Astrocyte (in vitro differentiated cells and primary cell): ENCODE data around the gene WDR47. TPM values are rescaled to one million over a fixed set of nuclear protein-coding genes. Genes with fewer than 3 reads are reported as not detected.
"Not testable (repeated sequence)": the region's sequence is repeated elsewhere in the genome, so short reads cannot be mapped to it uniquely, and the experiment has no call there.

ENCODE experiments used
- DNase-seq: peaks from one replicate; pipeline ENCODE4 v3.0.0-alpha.2; 2010; ENCODE audit warnings: low read depth
- FAIRE-seq: peaks from 2 replicates; lab custom pipeline; 2011; peaks lifted over from hg19 to GRCh38; lab: Jason Lieb, UNC
- H2AFZ ChIP-seq: 2 replicates; pipeline ENCODE4 v1.6.0; 2012; ENCODE audit warnings: low read depth, low read length, inconsistent platforms
- H3K27ac ChIP-seq: 2 replicates; pipeline ENCODE4 v1.5.1; 2011; ENCODE audit warnings: low read depth, low read length, inconsistent platforms
- H3K27me3 ChIP-seq: 2 replicates; pipeline ENCODE4 v1.6.0; 2011; ENCODE audit warnings: low read length, inconsistent platforms; ENCODE audit not compliant: insufficient read depth
- H3K36me3 ChIP-seq: 2 replicates; pipeline ENCODE4 v1.5.1; 2011; ENCODE audit warnings: low read length, inconsistent platforms; ENCODE audit not compliant: insufficient read depth
- H3K4me1 ChIP-seq: 2 replicates; pipeline ENCODE4 v1.5.1; 2011; ENCODE audit warnings: low read length, inconsistent platforms; ENCODE audit not compliant: insufficient read depth
- H3K4me2 ChIP-seq: 2 replicates; pipeline ENCODE4 v1.6.0; 2012; ENCODE audit warnings: low read length, inconsistent platforms
- H3K4me3 ChIP-seq: 2 replicates; pipeline ENCODE4 v1.5.1; 2011; ENCODE audit warnings: low read depth, mild to moderate bottlenecking, low read length, inconsistent platforms; ENCODE audit not compliant: insufficient read depth
- H3K79me2 ChIP-seq: 2 replicates; pipeline ENCODE4 v1.6.0; 2012; ENCODE audit warnings: mild to moderate bottlenecking, low read length, inconsistent platforms; ENCODE audit not compliant: insufficient read depth
- H3K9ac ChIP-seq: 2 replicates; pipeline ENCODE4 v1.6.0; 2012; ENCODE audit warnings: mild to moderate bottlenecking, low read length, inconsistent platforms
- H3K9me3 ChIP-seq: 2 replicates; pipeline ENCODE4 v1.5.1; 2012; ENCODE audit warnings: low read depth, mild to moderate bottlenecking, low read length, inconsistent platforms; ENCODE audit not compliant: insufficient read depth
- H4K20me1 ChIP-seq: 2 replicates; pipeline ENCODE4 v1.6.0; 2012; ENCODE audit warnings: low read length, inconsistent platforms; ENCODE audit not compliant: insufficient read depth
- H3K27ac Mint-ChIP-seq: one replicate; pipeline ENCODE4 v1.8.0; 2021; ENCODE audit warnings: mild to moderate bottlenecking, mixed read lengths; ENCODE audit not compliant: unreplicated experiment
- H3K27me3 Mint-ChIP-seq: one replicate; pipeline ENCODE4 v1.8.0; 2021; ENCODE audit warnings: low read depth, mixed read lengths; ENCODE audit not compliant: unreplicated experiment
- H3K36me3 Mint-ChIP-seq: one replicate; pipeline ENCODE4 v1.8.0; 2021; ENCODE audit warnings: low read depth, mixed read lengths; ENCODE audit not compliant: unreplicated experiment
- H3K4me1 Mint-ChIP-seq: one replicate; pipeline ENCODE4 v1.8.0; 2021; ENCODE audit warnings: low read depth, mixed read lengths; ENCODE audit not compliant: unreplicated experiment
- H3K4me3 Mint-ChIP-seq: one replicate; pipeline ENCODE4 v1.8.0; 2021; ENCODE audit warnings: mild to moderate bottlenecking, moderate library complexity, mixed read lengths; ENCODE audit not compliant: unreplicated experiment
- H3K9me3 Mint-ChIP-seq: one replicate; pipeline ENCODE4 v1.8.0; 2021; ENCODE audit warnings: mild to moderate bottlenecking, mixed read lengths; ENCODE audit not compliant: unreplicated experiment
- EZH2 ChIP-seq: IDR thresholded peaks from 2 replicates; pipeline ENCODE4 v1.6.1; 2012; ENCODE audit warnings: mild to moderate bottlenecking, low read length, inconsistent platforms; ENCODE audit not compliant: insufficient read depth
- total RNA-seq: library from RNA; stranded (reverse); gene quantifications from 2 replicates; pipeline ENCODE4 v1.2.1, GENCODE V29; 2021
- TF ChIP-seq, protein P1 (sequence below): IDR thresholded peaks from 2 replicates; pipeline ENCODE4 v1.5.1; 2011; ENCODE audit warnings: low read depth, mild to moderate bottlenecking, inconsistent platforms, low read length, moderate library complexity; ENCODE audit not compliant: insufficient read depth

The WDR47 gene
- total RNA-seq, 1 donor from 2014 or later: 34.2 TPM

DNA sequence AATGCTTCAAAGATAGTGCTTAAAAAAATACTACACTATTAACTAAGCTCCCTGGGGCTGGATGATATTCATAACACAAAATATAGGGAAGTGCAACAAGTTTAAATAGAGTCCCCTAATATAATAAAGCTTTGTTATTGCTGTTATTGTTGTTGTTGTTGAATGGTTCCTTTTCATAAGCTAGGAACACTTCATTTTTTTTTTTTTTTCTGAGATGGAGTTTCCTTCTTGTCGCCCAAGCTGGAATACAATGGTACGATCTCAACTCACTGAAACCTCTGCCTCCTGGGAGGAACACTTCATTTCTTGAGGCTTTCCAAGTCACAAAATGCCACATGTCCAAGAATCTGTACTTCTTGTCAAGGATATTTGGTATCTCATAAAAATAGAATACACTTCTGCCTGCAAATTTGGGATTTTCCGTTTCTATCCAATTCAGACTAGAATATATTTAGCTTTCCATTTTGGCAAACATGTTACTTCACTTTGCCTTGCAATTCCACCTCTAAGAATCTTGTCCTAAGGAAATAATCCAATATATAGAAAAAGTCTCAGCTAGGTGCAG is 21.1 kb downstream of the WDR47 start:
- Mint-ChIP-seq H3K27ac (no peak overlapping the region), H3K27me3 (no peaks in the 10 kb centered on the region), H3K4me1 (peaks cover 4% of the 10 kb centered on the region), H3K9me3 (no peaks in the 10 kb centered on the region), H3K4me3 (no peak overlapping the region), H3K36me3 (peaks cover 16% of the 10 kb centered on the region)
- no peaks in the 10 kb centered on the region for H3K9me3 ChIP-seq
- H3K4me1 ChIP-seq: no peaks in the 10 kb centered on the region
- peaks cover 25% of the 10 kb centered on the region for H4K20me1 ChIP-seq
- no peak overlapping the region for H3K4me3 ChIP-seq
- H3K79me2 ChIP-seq: peaks cover 25% of the 10 kb centered on the region
- FAIRE-seq (no peak), DNase-seq (no peak)
- no peak overlapping the region for H3K9ac ChIP-seq
- no peaks in the 10 kb centered on the region for H3K27me3 ChIP-seq
- no peak overlapping the region for H3K4me2 ChIP-seq
- H3K36me3 ChIP-seq: peaks cover 3% of the 10 kb centered on the region
- no peak overlapping the region for H3K27ac ChIP-seq
- TF ChIP-seq, protein P1, sequence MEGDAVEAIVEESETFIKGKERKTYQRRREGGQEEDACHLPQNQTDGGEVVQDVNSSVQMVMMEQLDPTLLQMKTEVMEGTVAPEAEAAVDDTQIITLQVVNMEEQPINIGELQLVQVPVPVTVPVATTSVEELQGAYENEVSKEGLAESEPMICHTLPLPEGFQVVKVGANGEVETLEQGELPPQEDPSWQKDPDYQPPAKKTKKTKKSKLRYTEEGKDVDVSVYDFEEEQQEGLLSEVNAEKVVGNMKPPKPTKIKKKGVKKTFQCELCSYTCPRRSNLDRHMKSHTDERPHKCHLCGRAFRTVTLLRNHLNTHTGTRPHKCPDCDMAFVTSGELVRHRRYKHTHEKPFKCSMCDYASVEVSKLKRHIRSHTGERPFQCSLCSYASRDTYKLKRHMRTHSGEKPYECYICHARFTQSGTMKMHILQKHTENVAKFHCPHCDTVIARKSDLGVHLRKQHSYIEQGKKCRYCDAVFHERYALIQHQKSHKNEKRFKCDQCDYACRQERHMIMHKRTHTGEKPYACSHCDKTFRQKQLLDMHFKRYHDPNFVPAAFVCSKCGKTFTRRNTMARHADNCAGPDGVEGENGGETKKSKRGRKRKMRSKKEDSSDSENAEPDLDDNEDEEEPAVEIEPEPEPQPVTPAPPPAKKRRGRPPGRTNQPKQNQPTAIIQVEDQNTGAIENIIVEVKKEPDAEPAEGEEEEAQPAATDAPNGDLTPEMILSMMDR: no peak
- no peak for TF ChIP-seq EZH2
- no peak overlapping the region for H2AFZ ChIP-seq

DNA sequence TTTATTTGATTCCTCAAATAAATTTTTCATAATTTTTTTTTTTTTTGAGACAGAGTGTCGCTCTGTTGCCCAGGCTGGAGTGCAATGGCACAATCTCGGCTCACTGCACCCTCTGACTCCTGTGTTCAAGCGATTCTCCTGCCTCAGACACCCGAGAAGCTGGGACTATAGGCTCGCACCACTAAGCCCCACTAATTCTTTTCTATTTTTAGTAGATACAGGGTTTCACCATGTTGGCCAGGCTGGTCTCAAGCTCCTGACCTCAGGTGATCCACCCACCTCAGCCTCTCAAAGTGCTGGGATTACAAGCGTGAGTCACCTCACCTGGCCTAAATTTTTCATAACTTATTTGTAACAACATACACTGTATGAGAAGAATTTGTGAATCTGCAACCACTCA is 24.2 kb downstream of the WDR47 start:
- H3K4me3 ChIP-seq, H3K9me3 Mint-ChIP-seq, FAIRE-seq, H3K27ac ChIP-seq, H3K4me1 Mint-ChIP-seq, H3K27ac Mint-ChIP-seq, DNase-seq, H3K36me3 ChIP-seq, H3K27me3 Mint-ChIP-seq, H2AFZ ChIP-seq, H3K9me3 ChIP-seq, H3K4me3 Mint-ChIP-seq, H3K27me3 ChIP-seq, H3K4me2 ChIP-seq, H3K9ac ChIP-seq, H3K4me1 ChIP-seq, H3K79me2 ChIP-seq, H4K20me1 ChIP-seq: not testable (repeated sequence)
- H3K36me3 Mint-ChIP-seq: peaks cover 14% of the 10 kb centered on the region

DNA sequence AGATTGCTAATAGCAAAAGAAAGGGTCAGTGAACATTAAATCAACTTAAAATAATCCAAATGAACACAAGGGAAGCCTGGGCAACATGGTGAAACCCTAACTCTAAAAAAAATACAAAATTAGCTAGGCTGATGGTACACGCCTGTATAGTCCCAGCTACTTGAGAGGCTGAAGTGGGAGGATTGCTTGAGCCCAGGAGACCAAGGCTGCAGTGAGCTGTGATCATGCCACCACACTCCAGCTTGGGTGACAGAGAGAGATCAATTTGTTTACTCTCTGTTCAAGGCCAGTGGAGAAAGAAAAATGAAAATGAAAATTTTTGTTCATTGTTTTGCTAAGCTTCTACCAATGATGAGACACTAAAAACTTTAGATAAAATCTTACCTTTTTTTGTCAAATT is 24.8 kb downstream of the WDR47 start:
- Histone ChIP-seq H3K27me3 (no peaks in the 10 kb centered on the region), H3K36me3 (peaks cover 10% of the 10 kb centered on the region), H2AFZ (no peak overlapping the region), H3K4me1 (no peaks in the 10 kb centered on the region), H3K27ac (no peak overlapping the region), H3K79me2 (no peaks in the 10 kb centered on the region), H3K4me2 (no peak overlapping the region), H4K20me1 (peaks cover 6% of the 10 kb centered on the region), H3K4me3 (no peak overlapping the region), H3K9me3 (no peaks in the 10 kb centered on the region), H3K9ac (no peak overlapping the region)
- DNase-seq (no peak), FAIRE-seq (no peak)
- Mint-ChIP-seq H3K9me3 (no peaks in the 10 kb centered on the region), H3K36me3 (peaks cover 14% of the 10 kb centered on the region), H3K4me3 (no peak overlapping the region), H3K27me3 (no peaks in the 10 kb centered on the region), H3K4me1 (no peaks in the 10 kb centered on the region), H3K27ac (no peak overlapping the region)
- TF ChIP-seq EZH2: no peak
- TF ChIP-seq, protein P1: no peak
